Measurements from ENCODE around the gene INTS7.

DNA sequence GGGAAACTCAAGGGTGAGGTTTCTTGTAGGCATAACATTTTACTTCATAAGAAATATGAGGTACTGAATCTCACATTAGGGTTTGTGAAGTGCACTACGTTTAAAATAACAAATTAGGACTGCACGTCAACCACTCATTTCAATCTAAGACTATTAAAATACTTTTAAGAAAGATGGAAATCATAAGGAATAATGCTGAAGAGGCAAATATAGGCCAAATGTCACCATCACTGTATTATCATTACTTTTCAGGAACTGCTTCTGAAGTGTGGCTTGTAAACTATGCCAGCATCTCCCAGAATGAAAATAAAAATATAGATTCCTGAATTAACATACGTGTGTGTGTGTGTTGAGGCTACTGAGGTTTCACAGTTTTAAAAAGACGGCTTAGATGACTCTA, 56.8 kb downstream of the INTS7 start:
- TF ChIP-seq POLR2AphosphoS5 (IDR thresholded peaks at IDR 0.05): no peak
- TF ChIP-seq, protein P1, sequence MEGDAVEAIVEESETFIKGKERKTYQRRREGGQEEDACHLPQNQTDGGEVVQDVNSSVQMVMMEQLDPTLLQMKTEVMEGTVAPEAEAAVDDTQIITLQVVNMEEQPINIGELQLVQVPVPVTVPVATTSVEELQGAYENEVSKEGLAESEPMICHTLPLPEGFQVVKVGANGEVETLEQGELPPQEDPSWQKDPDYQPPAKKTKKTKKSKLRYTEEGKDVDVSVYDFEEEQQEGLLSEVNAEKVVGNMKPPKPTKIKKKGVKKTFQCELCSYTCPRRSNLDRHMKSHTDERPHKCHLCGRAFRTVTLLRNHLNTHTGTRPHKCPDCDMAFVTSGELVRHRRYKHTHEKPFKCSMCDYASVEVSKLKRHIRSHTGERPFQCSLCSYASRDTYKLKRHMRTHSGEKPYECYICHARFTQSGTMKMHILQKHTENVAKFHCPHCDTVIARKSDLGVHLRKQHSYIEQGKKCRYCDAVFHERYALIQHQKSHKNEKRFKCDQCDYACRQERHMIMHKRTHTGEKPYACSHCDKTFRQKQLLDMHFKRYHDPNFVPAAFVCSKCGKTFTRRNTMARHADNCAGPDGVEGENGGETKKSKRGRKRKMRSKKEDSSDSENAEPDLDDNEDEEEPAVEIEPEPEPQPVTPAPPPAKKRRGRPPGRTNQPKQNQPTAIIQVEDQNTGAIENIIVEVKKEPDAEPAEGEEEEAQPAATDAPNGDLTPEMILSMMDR (IDR thresholded peaks at IDR 0.05): no peak
- no peak for TF ChIP-seq POLR2A (IDR thresholded peaks at IDR 0.05)
- no peak for TF ChIP-seq EP300 (IDR thresholded peaks at IDR 0.05)

Measured in sigmoid colon (tissue), 4 donors.